ENCODE results near the gene WASL. TPM values are rescaled to one million over a fixed set of nuclear protein-coding genes. Genes with fewer than 3 reads are reported as not detected.

The WASL gene
- total RNA-seq, 1 donor from 2014 or later: 34.2 TPM

DNA sequence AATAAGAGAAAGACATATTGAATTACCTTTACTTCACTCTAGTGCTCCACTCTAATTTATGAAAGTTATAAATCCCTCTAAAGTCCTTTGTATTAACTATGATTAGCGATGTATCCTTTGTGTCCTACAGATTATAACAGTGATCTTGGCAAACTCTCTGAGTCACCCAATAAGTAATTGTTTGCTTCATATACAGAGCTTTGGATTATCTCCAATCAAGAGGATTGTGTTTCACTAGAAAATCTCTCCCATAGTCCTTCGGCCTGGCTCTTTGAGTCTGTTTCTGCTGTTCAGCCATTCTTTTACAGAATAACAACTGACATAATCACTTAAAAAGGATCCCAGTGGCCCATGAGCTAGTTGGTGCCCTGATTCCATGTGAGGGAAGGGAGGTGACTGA, 83.6 kb downstream of the WASL start:
- Mint-ChIP-seq H3K9me3 (ENCODE audit: low read depth) (no peaks in the 10 kb centered on the region), H3K36me3 (ENCODE audit: low read depth) (no peaks in the 10 kb centered on the region), H3K27me3 (ENCODE audit: low read depth) (peaks cover 9% of the 10 kb centered on the region), H3K4me1 (ENCODE audit: low read depth) (no peaks in the 10 kb centered on the region), H3K4me3 (ENCODE audit: unreplicated experiment) (no peak overlapping the region), H3K27ac (ENCODE audit: unreplicated experiment) (no peak overlapping the region)
- TF ChIP-seq, protein P1, sequence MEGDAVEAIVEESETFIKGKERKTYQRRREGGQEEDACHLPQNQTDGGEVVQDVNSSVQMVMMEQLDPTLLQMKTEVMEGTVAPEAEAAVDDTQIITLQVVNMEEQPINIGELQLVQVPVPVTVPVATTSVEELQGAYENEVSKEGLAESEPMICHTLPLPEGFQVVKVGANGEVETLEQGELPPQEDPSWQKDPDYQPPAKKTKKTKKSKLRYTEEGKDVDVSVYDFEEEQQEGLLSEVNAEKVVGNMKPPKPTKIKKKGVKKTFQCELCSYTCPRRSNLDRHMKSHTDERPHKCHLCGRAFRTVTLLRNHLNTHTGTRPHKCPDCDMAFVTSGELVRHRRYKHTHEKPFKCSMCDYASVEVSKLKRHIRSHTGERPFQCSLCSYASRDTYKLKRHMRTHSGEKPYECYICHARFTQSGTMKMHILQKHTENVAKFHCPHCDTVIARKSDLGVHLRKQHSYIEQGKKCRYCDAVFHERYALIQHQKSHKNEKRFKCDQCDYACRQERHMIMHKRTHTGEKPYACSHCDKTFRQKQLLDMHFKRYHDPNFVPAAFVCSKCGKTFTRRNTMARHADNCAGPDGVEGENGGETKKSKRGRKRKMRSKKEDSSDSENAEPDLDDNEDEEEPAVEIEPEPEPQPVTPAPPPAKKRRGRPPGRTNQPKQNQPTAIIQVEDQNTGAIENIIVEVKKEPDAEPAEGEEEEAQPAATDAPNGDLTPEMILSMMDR (IDR thresholded peaks at IDR 0.05): no peak
- DNase-seq (ENCODE audit: low spot score): no peak

DNA sequence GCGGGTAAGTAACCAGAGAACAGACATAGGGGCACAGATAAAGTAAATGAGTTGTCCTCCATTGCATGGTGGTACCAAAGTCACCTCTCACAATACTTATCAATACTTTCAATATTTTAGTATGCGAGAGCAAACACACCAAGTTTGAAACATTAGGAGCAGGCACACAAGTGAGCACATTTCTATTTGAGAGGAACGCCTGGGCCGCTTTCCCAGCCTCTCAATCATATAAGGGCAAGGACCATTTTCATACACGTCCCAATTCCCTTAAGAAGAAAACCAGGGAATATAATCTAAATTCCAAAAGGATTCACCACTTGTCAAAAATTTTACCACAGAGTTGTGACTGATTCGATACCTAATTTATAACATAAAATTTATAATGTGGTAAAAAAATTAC, 85.6 kb downstream of the WASL start:
- H3K4me1 Mint-ChIP-seq (ENCODE audit: low read depth): no peaks in the 10 kb centered on the region

DNA sequence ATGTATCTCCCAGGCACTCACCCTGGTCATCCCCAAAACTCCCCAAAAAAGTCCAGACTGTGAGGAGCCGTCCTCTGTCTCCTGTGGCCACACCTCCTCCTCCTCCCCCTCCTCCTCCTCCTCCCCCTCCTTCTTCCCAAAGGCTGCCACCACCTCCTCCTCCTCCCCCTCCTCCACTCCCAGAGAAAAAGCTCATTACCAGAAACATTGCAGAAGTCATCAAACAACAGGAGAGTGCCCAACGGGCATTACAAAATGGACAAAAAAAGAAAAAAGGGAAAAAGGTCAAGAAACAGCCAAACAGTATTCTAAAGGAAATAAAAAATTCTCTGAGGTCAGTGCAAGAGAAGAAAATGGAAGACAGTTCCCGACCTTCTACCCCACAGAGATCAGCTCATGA, 86.0 kb downstream of the WASL start:
- H3K9me3 Mint-ChIP-seq (ENCODE audit: low read depth): no peaks in the 10 kb centered on the region
- DNase-seq (ENCODE audit: low spot score): no peak
- no peaks in the 10 kb centered on the region for H3K4me1 Mint-ChIP-seq (ENCODE audit: low read depth)
- no peaks in the 10 kb centered on the region for H3K36me3 Mint-ChIP-seq (ENCODE audit: low read depth)
- TF ChIP-seq, protein P1 (IDR thresholded peaks at IDR 0.05): no peak
- H3K4me3 Mint-ChIP-seq (ENCODE audit: unreplicated experiment): no peak overlapping the region
- no peak overlapping the region for H3K27ac Mint-ChIP-seq (ENCODE audit: unreplicated experiment)
- H3K27me3 Mint-ChIP-seq (ENCODE audit: low read depth): peaks cover 9% of the 10 kb centered on the region

More for the DNA sequence above, 85.6 kb downstream of the WASL start:
- Mint-ChIP-seq H3K27ac (ENCODE audit: unreplicated experiment) (no peak overlapping the region), H3K4me3 (ENCODE audit: unreplicated experiment) (no peak overlapping the region), H3K36me3 (ENCODE audit: low read depth) (no peaks in the 10 kb centered on the region), H3K27me3 (ENCODE audit: low read depth) (peaks cover 9% of the 10 kb centered on the region), H3K9me3 (ENCODE audit: low read depth) (no peaks in the 10 kb centered on the region)
- TF ChIP-seq, protein P1 (IDR thresholded peaks at IDR 0.05): no peak
- no peak for DNase-seq (ENCODE audit: low spot score)

DNA sequence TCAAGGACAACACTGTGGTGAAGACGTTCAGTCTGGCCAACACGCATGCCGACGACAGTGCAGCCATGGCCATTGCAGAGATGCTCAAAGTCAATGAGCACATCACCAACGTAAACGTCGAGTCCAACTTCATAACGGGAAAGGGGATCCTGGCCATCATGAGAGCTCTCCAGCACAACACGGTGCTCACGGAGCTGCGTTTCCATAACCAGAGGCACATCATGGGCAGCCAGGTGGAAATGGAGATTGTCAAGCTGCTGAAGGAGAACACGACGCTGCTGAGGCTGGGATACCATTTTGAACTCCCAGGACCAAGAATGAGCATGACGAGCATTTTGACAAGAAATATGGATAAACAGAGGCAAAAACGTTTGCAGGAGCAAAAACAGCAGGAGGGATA, 86.5 kb downstream of the WASL start:
- TF ChIP-seq, protein P1 (IDR thresholded peaks at IDR 0.05): no peak

DNA sequence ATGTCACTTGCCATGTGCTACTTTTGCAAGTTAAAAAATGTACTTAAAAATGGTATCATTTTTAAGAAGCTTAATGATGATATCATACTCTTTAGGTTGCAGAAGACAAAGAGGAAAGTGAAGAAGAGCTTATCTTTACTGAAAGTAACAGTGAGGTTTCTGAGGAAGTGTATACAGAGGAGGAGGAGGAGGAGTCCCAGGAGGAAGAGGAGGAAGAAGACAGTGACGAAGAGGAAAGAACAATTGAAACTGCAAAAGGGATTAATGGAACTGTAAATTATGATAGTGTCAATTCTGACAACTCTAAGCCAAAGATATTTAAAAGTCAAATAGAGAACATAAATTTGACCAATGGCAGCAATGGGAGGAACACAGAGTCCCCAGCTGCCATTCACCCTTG, 87.0 kb downstream of the WASL start:
- no peak overlapping the region for H3K4me3 Mint-ChIP-seq (ENCODE audit: unreplicated experiment)
- H3K4me1 Mint-ChIP-seq (ENCODE audit: low read depth): no peaks in the 10 kb centered on the region
- no peak overlapping the region for H3K27ac Mint-ChIP-seq (ENCODE audit: unreplicated experiment)
- H3K27me3 Mint-ChIP-seq (ENCODE audit: low read depth): peaks cover 9% of the 10 kb centered on the region
- no peak for DNase-seq (ENCODE audit: low spot score)
- TF ChIP-seq, protein P1 (IDR thresholded peaks at IDR 0.05): no peak
- H3K36me3 Mint-ChIP-seq (ENCODE audit: low read depth): no peaks in the 10 kb centered on the region
- no peaks in the 10 kb centered on the region for H3K9me3 Mint-ChIP-seq (ENCODE audit: low read depth)

More for the DNA sequence above, 86.5 kb downstream of the WASL start:
- Mint-ChIP-seq H3K4me3 (ENCODE audit: unreplicated experiment) (no peak overlapping the region), H3K27me3 (ENCODE audit: low read depth) (peaks cover 9% of the 10 kb centered on the region), H3K9me3 (ENCODE audit: low read depth) (no peaks in the 10 kb centered on the region), H3K36me3 (ENCODE audit: low read depth) (no peaks in the 10 kb centered on the region), H3K4me1 (ENCODE audit: low read depth) (no peaks in the 10 kb centered on the region), H3K27ac (ENCODE audit: unreplicated experiment) (no peak overlapping the region)
- no peak for DNase-seq (ENCODE audit: low spot score)
